GM21367 (cell line): Measurements from ENCODE around the gene SPDEF.

Experiments
- ATAC-seq: cut with Tn5 transposase; IDR thresholded peaks from one replicate; pipeline ENCODE4 v1.9.1; 2021; ENCODE audit not compliant: unreplicated experiment

The SPDEF gene

GRCh38 chr6:34583861-34584604, 27.9 kb upstream of the SPDEF start:
- ATAC-seq, result no peak

- no peak for ATAC-seq
These were observed 27.3 kb upstream of the SPDEF start for GRCh38 chr6:34583461-34583860.

GRCh38 chr6:34581561-34581920, 25.4 kb upstream of the SPDEF start:
- no peak for ATAC-seq

- no peak for ATAC-seq
These were observed 24.8 kb upstream of the SPDEF start for GRCh38 chr6:34580707-34581560.

- no peak for ATAC-seq
These were observed 22.5 kb upstream of the SPDEF start for GRCh38 chr6:34578445-34579262.

- no peak for ATAC-seq
These were observed 20.3 kb upstream of the SPDEF start for GRCh38 chr6:34576286-34576955.

GRCh38 chr6:34575326-34575725, 19.2 kb upstream of the SPDEF start:
- no peak for ATAC-seq

GRCh38 chr6:34574647-34575293, 18.6 kb upstream of the SPDEF start:
- no peak for ATAC-seq

- no peak for ATAC-seq
These were observed 17.5 kb upstream of the SPDEF start for GRCh38 chr6:34573567-34574183.

GRCh38 chr6:34572585-34572984, 16.5 kb upstream of the SPDEF start:
- ATAC-seq, result no peak

GRCh38 chr6:34572021-34572420, 15.9 kb upstream of the SPDEF start:
- ATAC-seq, result no peak

- no peak for ATAC-seq
These were observed 15.3 kb upstream of the SPDEF start for GRCh38 chr6:34571388-34571787.

GRCh38 chr6:34570066-34570833, 14.1 kb upstream of the SPDEF start:
- ATAC-seq, result no peak

GRCh38 chr6:34569361-34569973, 13.3 kb upstream of the SPDEF start:
- ATAC-seq, result no peak

GRCh38 chr6:34568341-34569201, 12.4 kb upstream of the SPDEF start:
- ATAC-seq, result no peak

- no peak for ATAC-seq
These were observed 10.9 kb upstream of the SPDEF start for GRCh38 chr6:34566830-34567546.

GRCh38 chr6:34565722-34566137, 9.6 kb upstream of the SPDEF start:
- no peak for ATAC-seq
